Suprapubic skin (tissue), 3 donors: ENCODE measurements around the gene CCNG1.
"Not testable (repeated sequence)": the region's sequence is repeated elsewhere in the genome, so short reads cannot be mapped to it uniquely, and the experiment has no call there.

Experiments
- EP300 ChIP-seq: sonication (generic); formaldehyde crosslinking; IDR thresholded peaks from one replicate; pipeline ENCODE4 v1.6.1; 2017; ENCODE audit warnings: antibody characterized with exemption
- TF ChIP-seq, protein P1 (sequence below), 2 donors: fragments of 200-600 bp in 1 of 2; fragments of 450-650 bp in 1 of 2; sonication (generic) in 1 of 2; IDR thresholded peaks; one replicate each; pipeline ENCODE4 v1.5.1; 2016 to 2019; ENCODE audit warnings: antibody characterized with exemption in 2 of 2, mild to moderate bottlenecking in 1 of 2, moderate library complexity in 1 of 2

DNA sequence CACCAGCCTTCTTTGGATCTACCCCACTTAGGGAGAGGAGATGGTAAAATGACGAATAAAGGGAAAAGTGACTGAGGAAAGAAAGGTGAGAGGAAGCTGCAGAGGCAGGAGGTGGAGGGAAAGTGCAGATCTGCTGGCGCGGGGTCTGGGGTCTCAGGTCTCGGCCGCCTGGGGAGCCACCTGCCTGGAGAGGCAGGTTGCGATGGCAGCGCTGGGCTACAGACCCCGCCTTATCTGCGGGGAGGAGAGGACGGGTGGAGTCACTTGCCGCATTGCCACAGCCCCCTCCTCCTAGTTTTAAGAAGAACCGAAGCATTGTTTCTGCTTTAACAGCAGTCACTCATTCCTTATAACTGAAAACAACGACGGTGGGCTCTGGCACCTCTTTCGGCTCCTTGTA lies 21.7 kb upstream of the CCNG1 start:
- TF ChIP-seq, protein P1, sequence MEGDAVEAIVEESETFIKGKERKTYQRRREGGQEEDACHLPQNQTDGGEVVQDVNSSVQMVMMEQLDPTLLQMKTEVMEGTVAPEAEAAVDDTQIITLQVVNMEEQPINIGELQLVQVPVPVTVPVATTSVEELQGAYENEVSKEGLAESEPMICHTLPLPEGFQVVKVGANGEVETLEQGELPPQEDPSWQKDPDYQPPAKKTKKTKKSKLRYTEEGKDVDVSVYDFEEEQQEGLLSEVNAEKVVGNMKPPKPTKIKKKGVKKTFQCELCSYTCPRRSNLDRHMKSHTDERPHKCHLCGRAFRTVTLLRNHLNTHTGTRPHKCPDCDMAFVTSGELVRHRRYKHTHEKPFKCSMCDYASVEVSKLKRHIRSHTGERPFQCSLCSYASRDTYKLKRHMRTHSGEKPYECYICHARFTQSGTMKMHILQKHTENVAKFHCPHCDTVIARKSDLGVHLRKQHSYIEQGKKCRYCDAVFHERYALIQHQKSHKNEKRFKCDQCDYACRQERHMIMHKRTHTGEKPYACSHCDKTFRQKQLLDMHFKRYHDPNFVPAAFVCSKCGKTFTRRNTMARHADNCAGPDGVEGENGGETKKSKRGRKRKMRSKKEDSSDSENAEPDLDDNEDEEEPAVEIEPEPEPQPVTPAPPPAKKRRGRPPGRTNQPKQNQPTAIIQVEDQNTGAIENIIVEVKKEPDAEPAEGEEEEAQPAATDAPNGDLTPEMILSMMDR (IDR thresholded peaks at IDR 0.05): not testable (repeated sequence)
- not testable (repeated sequence) for TF ChIP-seq EP300
